Endothelial cell of umbilical vein (primary cell): Measurements from ENCODE around the gene AURKA. TPM values are rescaled to one million over a fixed set of nuclear protein-coding genes. Genes with fewer than 3 reads are reported as not detected.

Source experiments
- BruUV-seq: library from RNA; stranded (reverse); fragments of 400-500 nt; replicated peaks from 2 replicates; lab custom pipeline; 2021; lab: Mats Ljungman, UMichigan
- CTCF ChIA-PET: fragments of 300-600, 350-600 bp; sonication (Branson Sonifier 250); formaldehyde crosslinking; loops from one replicate; lab custom pipeline; 2021; ENCODE audit warnings: antibody characterized with exemption, inconsistent platforms; lab: Charles Lee
- POLR2A ChIA-PET: fragments of 300-600, 350-600 bp; sonication (Branson Sonifier 250); formaldehyde crosslinking; loops from one replicate; lab custom pipeline; 2021; ENCODE audit warnings: antibody characterized with exemption, inconsistent platforms; lab: Charles Lee
- DNase-seq: peaks from one replicate; pipeline ENCODE4 v3.0.0-alpha.2; 2011; ENCODE audit warnings: low read depth, low spot score
- FAIRE-seq: peaks from 2 replicates; lab custom pipeline; 2011; peaks lifted over from hg19 to GRCh38; lab: Jason Lieb, UNC
- H2AFZ ChIP-seq: 2 replicates; pipeline ENCODE4 v1.6.0; 2012; ENCODE audit warnings: low read depth, low read length, control low read depth, inconsistent platforms
- H3K27ac ChIP-seq: 2 replicates; pipeline ENCODE4 v1.5.1; 2011; ENCODE audit warnings: low read depth, mild to moderate bottlenecking, control low read depth, low read length, moderate library complexity; ENCODE audit not compliant: insufficient read depth
- H3K27me3 ChIP-seq, 2 experiments: 2 replicates each; pipeline versions ENCODE4 v1.6.0 to v1.6.1; 2011; ENCODE audit warnings: low read length in 2 of 2, mixed read lengths in 1 of 2; ENCODE audit not compliant: control insufficient read depth in 2 of 2, insufficient read depth in 2 of 2
- H3K36me3 ChIP-seq, 2 experiments: 2 replicates in 1 of 2; 3 replicates in 1 of 2; pipeline ENCODE4 v1.5.1; 2011; ENCODE audit warnings: low read length in 2 of 2, mild to moderate bottlenecking in 1 of 2, moderate library complexity in 1 of 2; ENCODE audit not compliant: control insufficient read depth in 2 of 2, insufficient read depth in 2 of 2; ENCODE audit errors: extremely low read depth in 1 of 2
- H3K4me1 ChIP-seq: 3 replicates; pipeline ENCODE4 v1.5.1; 2011; ENCODE audit warnings: mild to moderate bottlenecking, low read length; ENCODE audit not compliant: control insufficient read depth, insufficient read depth; ENCODE audit errors: extremely low read depth
- H3K4me2 ChIP-seq: 2 replicates; pipeline ENCODE4 v1.6.1; 2011; ENCODE audit warnings: low read length, control low read depth, mixed read lengths; ENCODE audit not compliant: insufficient read depth
- H3K4me3 ChIP-seq, 3 experiments: fragments of 200-600 bp in 1 of 3; sonication (generic), shearing (Covaris generic) in 1 of 3; replicated peaks in 1 of 3; 2 replicates each; pipeline ENCODE4 v1.5.1; 2011 to 2016; ENCODE audit warnings: control low read depth in 3 of 3, low read length in 3 of 3, mild to moderate bottlenecking in 2 of 3, inconsistent platforms in 1 of 3, low read depth in 1 of 3, moderate library complexity in 1 of 3; ENCODE audit not compliant: insufficient read depth in 1 of 3
- H3K79me2 ChIP-seq: 2 replicates; pipeline ENCODE4 v1.6.0; 2012; ENCODE audit warnings: low read length, inconsistent platforms; ENCODE audit not compliant: control insufficient read depth, insufficient read depth
- H3K9ac ChIP-seq: replicated peaks from 2 replicates; pipeline ENCODE3; 2011; ENCODE audit warnings: low read length, control low read depth; ENCODE audit not compliant: insufficient read depth; ENCODE audit errors: extremely low read depth
- H3K9me1 ChIP-seq: replicated peaks from 3 replicates; pipeline ENCODE4 v1.6.0; 2011; ENCODE audit warnings: mild to moderate bottlenecking, low read length; ENCODE audit not compliant: control insufficient read depth, insufficient read depth; ENCODE audit errors: extremely low read depth
- H3K9me3 ChIP-seq: replicated peaks from 2 replicates; pipeline ENCODE4 v1.5.1; 2012; ENCODE audit warnings: low read length, inconsistent platforms; ENCODE audit not compliant: control insufficient read depth, insufficient read depth
- H4K20me1 ChIP-seq: replicated peaks from 2 replicates; pipeline ENCODE3; 2011; ENCODE audit warnings: mild to moderate bottlenecking, low read length; ENCODE audit not compliant: control insufficient read depth, insufficient read depth; ENCODE audit errors: extremely low read depth
- CTCF ChIP-seq, 2 donors: IDR thresholded peaks; 1 replicate in 1 of 2; 2 replicates in 1 of 2; pipeline ENCODE4 v1.5.1; 2011; ENCODE audit warnings: low read length in 2 of 2, mild to moderate bottlenecking in 2 of 2, moderate library complexity in 2 of 2, control low read depth in 1 of 2, inconsistent platforms in 1 of 2, low read depth in 1 of 2; ENCODE audit not compliant: insufficient read depth in 1 of 2; ENCODE audit errors: extremely low read depth in 1 of 2
- EZH2 ChIP-seq: IDR thresholded peaks from 2 replicates; pipeline ENCODE4 v1.6.1; 2012; ENCODE audit warnings: borderline replicate concordance, low read depth, mild to moderate bottlenecking, moderate library complexity, low read length, inconsistent platforms; ENCODE audit not compliant: severe bottlenecking
- FOS ChIP-seq: IDR thresholded peaks from 2 replicates; pipeline ENCODE4 v1.6.1; 2011; ENCODE audit warnings: mild to moderate bottlenecking, low read length, moderate library complexity, borderline replicate concordance; ENCODE audit not compliant: insufficient read depth
- GATA2 ChIP-seq: IDR thresholded peaks from 2 replicates; pipeline ENCODE4 v1.7.0; 2011; ENCODE audit warnings: low read depth, mild to moderate bottlenecking, moderate library complexity, mixed read lengths, low read length; ENCODE audit not compliant: insufficient read length, insufficient read depth
- JUN ChIP-seq: IDR thresholded peaks from 2 replicates; pipeline ENCODE4 v1.6.1; 2011; ENCODE audit warnings: borderline replicate concordance, low read depth; ENCODE audit not compliant: insufficient read length, insufficient read depth
- MAX ChIP-seq: IDR thresholded peaks from 2 replicates; pipeline ENCODE4 v1.6.1; 2011; ENCODE audit not compliant: insufficient read depth, insufficient read length
- MYC ChIP-seq: IDR thresholded peaks from one replicate; pipeline ENCODE4 v1.6.1; 2011; ENCODE audit warnings: mild to moderate bottlenecking, low read depth, low read length
- POLR2A ChIP-seq: IDR thresholded peaks from 2 replicates; pipeline ENCODE4 v1.6.1; 2012; ENCODE audit warnings: low read depth, mild to moderate bottlenecking, control low read depth, low read length
- POLR2AphosphoS5 ChIP-seq: IDR thresholded peaks from 2 replicates; pipeline ENCODE4 v1.6.1; 2012; ENCODE audit warnings: low read depth, mild to moderate bottlenecking, control low read depth, low read length, moderate library complexity; ENCODE audit not compliant: insufficient read depth
- dilution Hi-C: fragments of 300-500 bp; cut with MboI; formaldehyde crosslinking; loops from one replicate; pipeline ENCODE4 v1.15.0; 2019; ENCODE audit warnings: low sequenced_read_pairs; ENCODE audit not compliant: extremely low pct_ligation_motif_present
- intact Hi-C: fragments of 100-400 bp; cut with micrococcal nuclease; formaldehyde crosslinking; loops from one replicate; pipeline ENCODE4 v1.10.0; 2022
- polyA plus RNA-seq, 4 experiments: library from polyadenylated mRNA; depleted of rRNA in 3 of 4; stranded (reverse) in 3 of 4; unstranded in 1 of 4; fragments of >200 nt; gene quantifications; 2 replicates each; pipeline versions ENCODE4 v1.2.1 to v1.2.3, GENCODE V29; 2011 to 2012; ENCODE audit warnings: missing spikeins in 1 of 4
- total RNA-seq: library from RNA; stranded (reverse); gene quantifications from 2 replicates; pipeline ENCODE4 v1.2.3, GENCODE V29; 2021

The AURKA gene
- total and polyA plus RNA-seq, 2 donors (not counting 3 experiments of a cell fraction or from before 2014, with no cell fraction given), result 33.1 to 56.9 TPM

- ChIA-PET CTCF (interaction anchor here (1.6 kb wide), 1 partner anchor 21 kb away, joined by 4 read pairs; no protein-coding TSS in a partner anchor), POLR2A (no interaction called here)
- intact Hi-C loops (no loop called here), dilution Hi-C loops (no loop called here)
- no TSS peak for BruUV-seq
- no peak overlapping the region for H3K27ac ChIP-seq
- no peak overlapping the region for H3K9ac ChIP-seq
- no peak overlapping the region for H2AFZ ChIP-seq
- no peaks in the 10 kb centered on the region for H3K79me2 ChIP-seq
- H3K4me2 ChIP-seq, result no peak overlapping the region
- TF ChIP-seq JUN, result no peak
- TF ChIP-seq MAX, result no peak
- TF ChIP-seq CTCF (IDR thresholded peaks at IDR 0.05; ENCODE audit: extremely low read depth in 1 of 2, insufficient read depth in 1 of 2, low read depth in 1 of 2, low read length in 2 of 2), result no peak
- no peak for TF ChIP-seq FOS
- TF ChIP-seq EZH2, result no peak
- no peak for TF ChIP-seq POLR2AphosphoS5
- no peak for TF ChIP-seq GATA2
- no peak for TF ChIP-seq POLR2A
- no peak for TF ChIP-seq MYC
- H4K20me1 ChIP-seq, result no peaks in the 10 kb centered on the region
- DNase-seq (no peak), FAIRE-seq (no peak)
- no peak overlapping the region for H3K4me3 ChIP-seq
- H3K9me1 ChIP-seq, result no peaks in the 10 kb centered on the region
- no peaks in the 10 kb centered on the region for H3K36me3 ChIP-seq
- H3K27me3 ChIP-seq, result no peaks in the 10 kb centered on the region
- H3K4me1 ChIP-seq, result peaks cover 32% of the 10 kb centered on the region
- H3K9me3 ChIP-seq, result no peaks in the 10 kb centered on the region
These were observed 25.4 kb upstream of the AURKA start for GRCh38 chr20:56417402-56417801.
